Measurements from ENCODE around the gene DUOXA1. TPM values are rescaled to one million over a fixed set of nuclear protein-coding genes. Genes with fewer than 3 reads are reported as not detected.
"Not testable (repeated sequence)": the region's sequence is repeated elsewhere in the genome, so short reads cannot be mapped to it uniquely, and the experiment has no call there.

The DUOXA1 gene
- total RNA-seq, 1 experiment from 2014 or later: not detected

DNA sequence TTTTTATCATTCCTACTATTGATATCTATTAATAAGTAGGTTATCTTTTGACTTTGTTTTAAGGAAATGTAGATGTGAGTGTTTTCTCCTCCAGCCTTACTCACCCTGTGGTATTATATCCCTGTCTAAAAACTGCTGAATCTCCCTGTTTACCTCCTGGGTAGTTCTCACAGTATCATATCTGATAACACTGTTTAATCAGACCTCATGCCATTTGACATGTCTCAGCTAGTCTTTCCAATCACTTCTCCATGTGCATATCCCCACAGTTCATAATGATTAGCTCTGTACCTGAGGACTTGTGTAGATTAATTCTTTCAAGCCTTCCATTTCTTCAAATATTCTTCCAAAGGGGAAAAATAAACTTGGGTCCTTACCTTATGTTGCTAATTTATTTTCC, 46.5 kb downstream of the DUOXA1 start:
- DNase-seq (no peak), ATAC-seq (no peak)
- no peak overlapping the region for H3K4me2 ChIP-seq (ENCODE audit: low read length)
- H3K9ac ChIP-seq (ENCODE audit: low read length): no peak overlapping the region
- H2AFZ ChIP-seq (ENCODE audit: low read length): no peak overlapping the region
- H3K9me3 ChIP-seq (ENCODE audit: low read length): no peaks in the 10 kb centered on the region
- H3K27me3 ChIP-seq (ENCODE audit: low read length): peaks cover 20% of the 10 kb centered on the region
- POLR2A ChIA-PET (ENCODE audit: unreplicated experiment): no interaction called here
- H3K36me3 ChIP-seq (ENCODE audit: low read depth, low read length): no peaks in the 10 kb centered on the region
- no peaks in the 10 kb centered on the region for H3K79me2 ChIP-seq (ENCODE audit: low read length)
- H3K4me3 ChIP-seq (ENCODE audit: low read length): no peak overlapping the region
- no TSS peak for BruUV-seq (replicated peaks)
- H3K4me1 ChIP-seq (ENCODE audit: insufficient read depth, low read length): no peaks in the 10 kb centered on the region
- no peak overlapping the region for H3K27ac ChIP-seq (ENCODE audit: low read length)
- CTCF ChIA-PET: interaction anchor here (0.6 kb wide), 1 partner anchor 35 kb away, joined by 3 read pairs; no protein-coding TSS in a partner anchor
- intact Hi-C loops (cut with micrococcal nuclease): no loop called here
- H3F3A ChIP-seq (ENCODE audit: low read length, unreplicated experiment): no peaks in the 10 kb centered on the region
- TF ChIP-seq EZH2phosphoT487 (IDR thresholded peaks at IDR 0.05; ENCODE audit: borderline replicate concordance, low read length): no peak
- no peak for TF ChIP-seq EZH2 (IDR thresholded peaks at IDR 0.05; ENCODE audit: low read length, unreplicated experiment)
- TF ChIP-seq, protein P1, sequence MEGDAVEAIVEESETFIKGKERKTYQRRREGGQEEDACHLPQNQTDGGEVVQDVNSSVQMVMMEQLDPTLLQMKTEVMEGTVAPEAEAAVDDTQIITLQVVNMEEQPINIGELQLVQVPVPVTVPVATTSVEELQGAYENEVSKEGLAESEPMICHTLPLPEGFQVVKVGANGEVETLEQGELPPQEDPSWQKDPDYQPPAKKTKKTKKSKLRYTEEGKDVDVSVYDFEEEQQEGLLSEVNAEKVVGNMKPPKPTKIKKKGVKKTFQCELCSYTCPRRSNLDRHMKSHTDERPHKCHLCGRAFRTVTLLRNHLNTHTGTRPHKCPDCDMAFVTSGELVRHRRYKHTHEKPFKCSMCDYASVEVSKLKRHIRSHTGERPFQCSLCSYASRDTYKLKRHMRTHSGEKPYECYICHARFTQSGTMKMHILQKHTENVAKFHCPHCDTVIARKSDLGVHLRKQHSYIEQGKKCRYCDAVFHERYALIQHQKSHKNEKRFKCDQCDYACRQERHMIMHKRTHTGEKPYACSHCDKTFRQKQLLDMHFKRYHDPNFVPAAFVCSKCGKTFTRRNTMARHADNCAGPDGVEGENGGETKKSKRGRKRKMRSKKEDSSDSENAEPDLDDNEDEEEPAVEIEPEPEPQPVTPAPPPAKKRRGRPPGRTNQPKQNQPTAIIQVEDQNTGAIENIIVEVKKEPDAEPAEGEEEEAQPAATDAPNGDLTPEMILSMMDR (conservative IDR thresholded peaks at IDR 0.05; ENCODE audit: low read depth, low read length): no peak
- no peaks in the 10 kb centered on the region for H4K20me1 ChIP-seq (ENCODE audit: low read length)
- no peaks in the 10 kb centered on the region for H3K9me2 ChIP-seq (replicated peaks; ENCODE audit: low read length)

- BruUV-seq (replicated peaks); H3K9me2 ChIP-seq (replicated peaks; ENCODE audit: low read length); H3F3A ChIP-seq (ENCODE audit: low read length, unreplicated experiment); intact Hi-C loops (cut with micrococcal nuclease); H3K4me1 ChIP-seq (ENCODE audit: insufficient read depth, low read length); H3K4me3 ChIP-seq (ENCODE audit: low read length); H3K36me3 ChIP-seq (ENCODE audit: low read depth, low read length); H3K4me2 ChIP-seq (ENCODE audit: low read length); H3K27ac ChIP-seq (ENCODE audit: low read length); POLR2A ChIA-PET (ENCODE audit: unreplicated experiment); ATAC-seq; H4K20me1 ChIP-seq (ENCODE audit: low read length); H3K9me3 ChIP-seq (ENCODE audit: low read length); H2AFZ ChIP-seq (ENCODE audit: low read length); DNase-seq; H3K9ac ChIP-seq (ENCODE audit: low read length); H3K79me2 ChIP-seq (ENCODE audit: low read length): not testable (repeated sequence)
- CTCF ChIA-PET: interaction anchor here (0.6 kb wide), 1 partner anchor 36 kb away, joined by 3 read pairs; no protein-coding TSS in a partner anchor
- H3K27me3 ChIP-seq (ENCODE audit: low read length): peaks cover 14% of the 10 kb centered on the region
These were observed 47.3 kb downstream of the DUOXA1 start for GRCh38 chr15:45082412-45082811.

- ATAC-seq; H2AFZ ChIP-seq (ENCODE audit: low read length); H3F3A ChIP-seq (ENCODE audit: low read length, unreplicated experiment); H3K9me2 ChIP-seq (replicated peaks; ENCODE audit: low read length); H3K79me2 ChIP-seq (ENCODE audit: low read length); H3K36me3 ChIP-seq (ENCODE audit: low read depth, low read length); H3K9ac ChIP-seq (ENCODE audit: low read length); CTCF ChIA-PET; H3K27ac ChIP-seq (ENCODE audit: low read length); DNase-seq; H3K4me3 ChIP-seq (ENCODE audit: low read length); H3K27me3 ChIP-seq (ENCODE audit: low read length); H3K9me3 ChIP-seq (ENCODE audit: low read length); intact Hi-C loops (cut with micrococcal nuclease); BruUV-seq (replicated peaks); H3K4me1 ChIP-seq (ENCODE audit: insufficient read depth, low read length); H3K4me2 ChIP-seq (ENCODE audit: low read length); H4K20me1 ChIP-seq (ENCODE audit: low read length): not testable (repeated sequence)
- POLR2A ChIA-PET (ENCODE audit: unreplicated experiment): interaction anchor here (0.6 kb wide), 1 partner anchor 136 kb away, joined by 5 read pairs; no protein-coding TSS in a partner anchor
These were observed 49.1 kb downstream of the DUOXA1 start for GRCh38 chr15:45080593-45080992.

DNA sequence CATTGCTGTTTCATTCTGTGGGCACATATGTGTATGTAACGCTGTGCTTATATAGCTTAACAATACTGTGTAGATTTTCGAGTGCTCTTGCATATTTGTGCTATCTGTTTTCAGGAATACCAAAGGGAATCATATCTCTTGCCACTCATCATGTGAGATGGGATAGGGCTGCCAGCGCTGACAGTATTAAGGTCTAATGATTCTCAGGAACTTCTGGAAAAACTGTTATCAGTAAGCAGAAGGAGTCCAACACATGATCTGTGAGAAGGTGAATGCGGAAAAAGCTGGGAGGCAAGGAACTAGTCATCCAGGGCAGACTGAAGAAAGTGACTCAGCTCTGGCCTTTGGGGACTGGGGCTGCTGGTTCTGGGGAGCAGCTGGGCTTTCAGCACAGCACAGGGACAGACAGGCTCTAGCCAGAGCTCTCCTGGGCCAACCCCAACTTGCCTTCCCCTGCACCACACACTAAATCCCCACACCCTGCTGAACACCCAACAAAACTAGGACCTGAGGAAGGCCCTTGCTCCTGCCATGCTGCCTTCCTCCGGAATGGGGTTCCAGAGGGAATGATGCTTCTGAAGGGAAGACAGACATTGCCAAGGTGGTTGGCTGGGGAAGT, 49.9 kb downstream of the DUOXA1 start:
- H3K27me3 ChIP-seq (ENCODE audit: low read length): not testable (repeated sequence)

DNA sequence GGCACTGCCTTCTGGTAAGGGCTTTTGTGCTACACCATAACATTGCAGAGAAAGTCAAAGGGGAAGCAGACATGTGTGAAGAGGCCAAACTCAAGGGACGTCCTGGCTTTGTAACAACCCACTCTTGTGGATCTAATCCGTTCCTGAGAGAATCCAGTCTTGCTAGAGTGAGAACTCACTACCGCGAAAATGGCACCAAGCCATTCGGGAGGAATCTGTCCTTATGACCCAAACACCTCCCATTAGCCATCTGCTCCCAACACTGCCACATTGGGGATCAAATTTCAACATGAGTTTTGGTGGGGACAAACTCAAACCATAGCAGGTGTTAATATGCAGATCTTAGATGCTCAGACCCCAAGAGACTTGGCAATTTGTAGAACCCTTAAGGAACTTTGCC, 50.5 kb downstream of the DUOXA1 start:
- POLR2A ChIA-PET (ENCODE audit: unreplicated experiment); H3K4me1 ChIP-seq (ENCODE audit: insufficient read depth, low read length); CTCF ChIA-PET; H3K4me2 ChIP-seq (ENCODE audit: low read length); H4K20me1 ChIP-seq (ENCODE audit: low read length); H3K4me3 ChIP-seq (ENCODE audit: low read length); H2AFZ ChIP-seq (ENCODE audit: low read length); H3K27ac ChIP-seq (ENCODE audit: low read length); BruUV-seq (replicated peaks); H3K36me3 ChIP-seq (ENCODE audit: low read depth, low read length); ATAC-seq; H3K9ac ChIP-seq (ENCODE audit: low read length); H3K27me3 ChIP-seq (ENCODE audit: low read length); H3F3A ChIP-seq (ENCODE audit: low read length, unreplicated experiment); intact Hi-C loops (cut with micrococcal nuclease); H3K79me2 ChIP-seq (ENCODE audit: low read length); H3K9me3 ChIP-seq (ENCODE audit: low read length); H3K9me2 ChIP-seq (replicated peaks; ENCODE audit: low read length); DNase-seq: not testable (repeated sequence)

More for the DNA sequence above, 49.9 kb downstream of the DUOXA1 start:
- H3K79me2 ChIP-seq (ENCODE audit: low read length); H3K4me2 ChIP-seq (ENCODE audit: low read length); ATAC-seq; H3K9me2 ChIP-seq (replicated peaks; ENCODE audit: low read length); H3K27ac ChIP-seq (ENCODE audit: low read length); H2AFZ ChIP-seq (ENCODE audit: low read length); intact Hi-C loops (cut with micrococcal nuclease); H3K36me3 ChIP-seq (ENCODE audit: low read depth, low read length); DNase-seq; H3K9me3 ChIP-seq (ENCODE audit: low read length); H4K20me1 ChIP-seq (ENCODE audit: low read length); H3K4me1 ChIP-seq (ENCODE audit: insufficient read depth, low read length); H3F3A ChIP-seq (ENCODE audit: low read length, unreplicated experiment); CTCF ChIA-PET; BruUV-seq (replicated peaks); H3K4me3 ChIP-seq (ENCODE audit: low read length); H3K9ac ChIP-seq (ENCODE audit: low read length): not testable (repeated sequence)
- POLR2A ChIA-PET (ENCODE audit: unreplicated experiment): interaction anchor here (0.5 kb wide), 1 partner anchor 270 kb away, joined by 4 read pairs; no protein-coding TSS in a partner anchor

- H3K27ac ChIP-seq (ENCODE audit: low read length); BruUV-seq (replicated peaks); H3K9ac ChIP-seq (ENCODE audit: low read length); DNase-seq; intact Hi-C loops (cut with micrococcal nuclease); H3K4me3 ChIP-seq (ENCODE audit: low read length); CTCF ChIA-PET; H3K36me3 ChIP-seq (ENCODE audit: low read depth, low read length); H3K79me2 ChIP-seq (ENCODE audit: low read length); H3K27me3 ChIP-seq (ENCODE audit: low read length); H3K9me2 ChIP-seq (replicated peaks; ENCODE audit: low read length); H3K4me1 ChIP-seq (ENCODE audit: insufficient read depth, low read length); H2AFZ ChIP-seq (ENCODE audit: low read length); H3F3A ChIP-seq (ENCODE audit: low read length, unreplicated experiment); POLR2A ChIA-PET (ENCODE audit: unreplicated experiment); H3K9me3 ChIP-seq (ENCODE audit: low read length); ATAC-seq; H4K20me1 ChIP-seq (ENCODE audit: low read length); H3K4me2 ChIP-seq (ENCODE audit: low read length): not testable (repeated sequence)
These were observed 52.3 kb downstream of the DUOXA1 start for GRCh38 chr15:45077391-45077790.

All from PC-3 (cell line).